Measurements from ENCODE around the gene KCNC1.

DNA sequence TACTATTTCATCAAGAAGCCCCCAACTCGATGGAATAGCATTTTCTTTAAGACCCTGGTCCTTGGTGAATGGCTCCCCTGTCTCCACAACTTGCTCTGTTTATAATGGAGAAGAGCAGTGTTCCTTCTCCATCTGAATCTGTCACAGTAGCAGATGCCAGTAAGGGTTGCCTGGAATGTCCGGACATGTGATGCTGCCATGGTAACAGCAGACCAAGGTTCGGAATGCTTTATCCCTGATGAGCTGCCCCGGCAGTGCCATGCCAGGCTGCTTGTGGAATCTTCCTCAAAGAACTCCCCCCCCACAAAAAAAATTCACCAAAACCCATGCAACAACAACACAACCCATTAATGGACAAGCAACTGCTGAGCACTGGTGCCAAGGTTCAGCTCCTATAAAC lies 72.5 kb downstream of the KCNC1 start:
- TF ChIP-seq POLR2AphosphoS5 (IDR thresholded peaks at IDR 0.05; ENCODE audit: borderline replicate concordance, low read depth, low read length): no peak
- TF ChIP-seq EZH2 (IDR thresholded peaks at IDR 0.05): no peak

Data from SK-N-MC (cell line).